ENCODE data around the gene ZDHHC17. TPM values are rescaled to one million over a fixed set of nuclear protein-coding genes. Genes with fewer than 3 reads are reported as not detected.

Gene ZDHHC17
- total and polyA plus RNA-seq, 7 donors, result 7.8 to 22.7 (median 20.2) TPM

- Histone ChIP-seq H3K4me1 (no peaks in the 10 kb centered on the region), H3K4me3 (no peak overlapping the region), H3K9me3 (no peaks in the 10 kb centered on the region), H3K27ac (no peak overlapping the region), H3K27me3 (ENCODE audit: insufficient read depth in 3 of 3, low read length in 2 of 3) (no peaks in the 10 kb centered on the region), H3K36me3 (ENCODE audit: insufficient read depth in 1 of 2, low read depth in 1 of 2) (no peaks in the 10 kb centered on the region)
- intact Hi-C loops (cut with DNase I), result no loop called here
- ATAC-seq (no peak), DNase-seq (no peak)
- 88 to 95% (median 95%) methylated on average over 2 of the region's 2 CpGs for WGBS, 3 donors
- TF ChIP-seq, protein P1, sequence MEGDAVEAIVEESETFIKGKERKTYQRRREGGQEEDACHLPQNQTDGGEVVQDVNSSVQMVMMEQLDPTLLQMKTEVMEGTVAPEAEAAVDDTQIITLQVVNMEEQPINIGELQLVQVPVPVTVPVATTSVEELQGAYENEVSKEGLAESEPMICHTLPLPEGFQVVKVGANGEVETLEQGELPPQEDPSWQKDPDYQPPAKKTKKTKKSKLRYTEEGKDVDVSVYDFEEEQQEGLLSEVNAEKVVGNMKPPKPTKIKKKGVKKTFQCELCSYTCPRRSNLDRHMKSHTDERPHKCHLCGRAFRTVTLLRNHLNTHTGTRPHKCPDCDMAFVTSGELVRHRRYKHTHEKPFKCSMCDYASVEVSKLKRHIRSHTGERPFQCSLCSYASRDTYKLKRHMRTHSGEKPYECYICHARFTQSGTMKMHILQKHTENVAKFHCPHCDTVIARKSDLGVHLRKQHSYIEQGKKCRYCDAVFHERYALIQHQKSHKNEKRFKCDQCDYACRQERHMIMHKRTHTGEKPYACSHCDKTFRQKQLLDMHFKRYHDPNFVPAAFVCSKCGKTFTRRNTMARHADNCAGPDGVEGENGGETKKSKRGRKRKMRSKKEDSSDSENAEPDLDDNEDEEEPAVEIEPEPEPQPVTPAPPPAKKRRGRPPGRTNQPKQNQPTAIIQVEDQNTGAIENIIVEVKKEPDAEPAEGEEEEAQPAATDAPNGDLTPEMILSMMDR (IDR thresholded peaks at IDR 0.05), result no peak
These were observed 16.7 kb upstream of the ZDHHC17 start for GRCh38 chr12:76747245-76747644.

GRCh38 chr12:76755829-76756379 lies 8.0 kb upstream of the ZDHHC17 start:
- 80 to 86% (median 84%) methylated on average over 9 of the region's 9 CpGs for WGBS, 3 donors
- H3K4me1 ChIP-seq, result no peaks in the 10 kb centered on the region
- no peak overlapping the region for H3K27ac ChIP-seq
- TF ChIP-seq, protein P1 (IDR thresholded peaks at IDR 0.05), result no peak
- no peak for ATAC-seq
- intact Hi-C loops (cut with DNase I), result no loop called here
- H3K36me3 ChIP-seq (ENCODE audit: insufficient read depth in 1 of 2, low read depth in 1 of 2), result no peaks in the 10 kb centered on the region
- H3K27me3 ChIP-seq (ENCODE audit: insufficient read depth in 3 of 3, low read length in 2 of 3), result no peaks in the 10 kb centered on the region
- H3K9me3 ChIP-seq, result no peaks in the 10 kb centered on the region
- H3K4me3 ChIP-seq, result no peak overlapping the region
- DNase-seq, result no peak

DNA sequence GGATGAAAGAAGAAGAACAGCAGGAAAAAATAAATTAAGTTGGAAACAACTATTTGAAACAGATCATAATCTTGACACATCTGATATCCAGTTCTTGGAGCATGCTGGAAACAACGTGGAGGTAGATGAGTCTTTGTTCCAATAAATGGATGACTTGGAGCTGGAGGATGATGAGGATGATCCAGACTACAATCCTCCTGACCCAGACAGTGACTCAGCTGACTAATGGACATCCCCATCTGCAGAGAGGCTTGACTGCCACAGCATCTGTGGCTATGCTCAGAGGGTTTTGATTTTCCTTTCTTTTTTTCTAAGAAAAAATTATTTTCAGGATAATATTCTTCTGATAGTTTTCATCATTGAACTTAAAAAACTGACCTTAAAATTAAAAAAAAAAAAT lies 6.2 kb upstream of the ZDHHC17 start:
- DNase-seq (no peak), ATAC-seq (no peak)
- TF ChIP-seq, protein P1 (IDR thresholded peaks at IDR 0.05), result no peak
- no peak overlapping the region for H3K4me3 ChIP-seq
- H3K36me3 ChIP-seq (ENCODE audit: insufficient read depth in 1 of 2, low read depth in 1 of 2), result no peaks in the 10 kb centered on the region
- intact Hi-C loops (cut with DNase I), result no loop called here
- H3K9me3 ChIP-seq, result no peaks in the 10 kb centered on the region
- no peaks in the 10 kb centered on the region for H3K4me1 ChIP-seq
- WGBS, 3 donors, result 26 to 50% (median 30%) methylated on average over 1 of the region's 1 CpG
- H3K27ac ChIP-seq, result no peak overlapping the region
- H3K27me3 ChIP-seq (ENCODE audit: insufficient read depth in 3 of 3, low read length in 2 of 3), result no peaks in the 10 kb centered on the region

DNA sequence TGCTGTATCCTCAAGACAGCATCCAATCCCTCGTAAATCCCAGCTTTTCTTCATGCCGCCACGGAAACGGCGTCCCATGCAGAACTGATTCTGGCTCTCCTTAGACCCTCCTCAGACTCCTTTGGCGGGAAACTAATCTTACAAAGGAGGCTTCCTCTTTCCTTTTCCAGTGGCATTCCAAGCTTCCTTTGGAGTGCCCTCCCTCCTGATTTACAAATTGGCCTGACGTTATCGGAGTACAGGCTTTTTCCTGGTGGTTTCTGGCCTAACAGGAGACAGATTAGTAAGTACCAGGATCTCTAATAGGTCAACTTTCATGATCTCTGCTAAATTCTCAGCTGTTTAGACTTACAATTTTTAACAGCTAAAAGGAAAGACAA lies 1.3 kb upstream of the ZDHHC17 start:
- intact Hi-C loops (cut with DNase I), result no loop called here
- peaks cover 20% of the 10 kb centered on the region for H3K4me1 ChIP-seq
- DNase-seq, result no peak
- no peaks in the 10 kb centered on the region for H3K27me3 ChIP-seq (ENCODE audit: insufficient read depth in 3 of 3, low read length in 2 of 3)
- 44 to 50% (median 46%) methylated on average over 8 of the region's 8 CpGs for WGBS, 3 donors
- peak overlapping the region; percentile 97 for H3K27ac ChIP-seq
- no peaks in the 10 kb centered on the region for H3K36me3 ChIP-seq (ENCODE audit: insufficient read depth in 1 of 2, low read depth in 1 of 2)
- TF ChIP-seq, protein P1 (IDR thresholded peaks at IDR 0.05), result no peak
- ATAC-seq, result no peak
- H3K4me3 ChIP-seq, result peak overlapping the region; percentile 83
- H3K9me3 ChIP-seq, result no peaks in the 10 kb centered on the region

DNA sequence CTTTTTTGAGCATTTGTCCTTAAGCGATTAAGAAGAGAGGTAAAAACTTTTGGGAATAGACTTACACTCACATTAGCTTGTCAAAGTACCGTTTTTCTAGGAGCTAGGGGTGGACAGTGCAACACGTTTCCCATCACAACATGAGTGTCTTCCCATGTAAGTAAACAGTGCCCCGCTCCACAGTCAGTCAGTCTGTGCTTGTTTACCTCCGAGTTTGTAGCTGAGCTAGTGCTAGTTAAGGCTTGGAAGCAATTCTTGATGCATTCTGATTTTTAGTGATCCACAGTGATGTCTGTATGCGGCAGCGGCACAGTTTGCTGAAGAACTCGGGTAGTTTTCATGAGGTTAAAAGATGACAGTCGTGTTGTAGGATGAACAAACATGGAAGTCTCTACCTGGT lies 941 bp downstream of the ZDHHC17 start:
- intact Hi-C loops (cut with DNase I), result no loop called here

More for the DNA sequence above, 941 bp downstream of the ZDHHC17 start:
- H3K4me1 ChIP-seq, result peaks cover 42% of the 10 kb centered on the region
- peak overlapping the region; percentile 83 for H3K4me3 ChIP-seq
- DNase-seq (no peak), ATAC-seq (no peak)
- H3K27ac ChIP-seq, result peak overlapping the region; percentile 97
- no peaks in the 10 kb centered on the region for H3K27me3 ChIP-seq (ENCODE audit: insufficient read depth in 3 of 3, low read length in 2 of 3)
- WGBS, 3 donors, result 4 to 5% (median 5%) methylated on average over 9 of the region's 9 CpGs
- no peaks in the 10 kb centered on the region for H3K9me3 ChIP-seq
- TF ChIP-seq, protein P1 (IDR thresholded peaks at IDR 0.05), result no peak
- H3K36me3 ChIP-seq (ENCODE audit: insufficient read depth in 1 of 2, low read depth in 1 of 2), result no peaks in the 10 kb centered on the region
